Measurements from ENCODE around the gene ABCD3.

GRCh38 chr1:94496076-94496755, 78.0 kb downstream of the ABCD3 start:
- TF ChIP-seq, protein P1, sequence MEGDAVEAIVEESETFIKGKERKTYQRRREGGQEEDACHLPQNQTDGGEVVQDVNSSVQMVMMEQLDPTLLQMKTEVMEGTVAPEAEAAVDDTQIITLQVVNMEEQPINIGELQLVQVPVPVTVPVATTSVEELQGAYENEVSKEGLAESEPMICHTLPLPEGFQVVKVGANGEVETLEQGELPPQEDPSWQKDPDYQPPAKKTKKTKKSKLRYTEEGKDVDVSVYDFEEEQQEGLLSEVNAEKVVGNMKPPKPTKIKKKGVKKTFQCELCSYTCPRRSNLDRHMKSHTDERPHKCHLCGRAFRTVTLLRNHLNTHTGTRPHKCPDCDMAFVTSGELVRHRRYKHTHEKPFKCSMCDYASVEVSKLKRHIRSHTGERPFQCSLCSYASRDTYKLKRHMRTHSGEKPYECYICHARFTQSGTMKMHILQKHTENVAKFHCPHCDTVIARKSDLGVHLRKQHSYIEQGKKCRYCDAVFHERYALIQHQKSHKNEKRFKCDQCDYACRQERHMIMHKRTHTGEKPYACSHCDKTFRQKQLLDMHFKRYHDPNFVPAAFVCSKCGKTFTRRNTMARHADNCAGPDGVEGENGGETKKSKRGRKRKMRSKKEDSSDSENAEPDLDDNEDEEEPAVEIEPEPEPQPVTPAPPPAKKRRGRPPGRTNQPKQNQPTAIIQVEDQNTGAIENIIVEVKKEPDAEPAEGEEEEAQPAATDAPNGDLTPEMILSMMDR (IDR thresholded peaks at IDR 0.05), result no peak
- TF ChIP-seq POLR2AphosphoS5 (IDR thresholded peaks at IDR 0.05) (no peak), POLR2A (IDR thresholded peaks at IDR 0.05) (no peak)

All from breast epithelium (tissue), 3 donors.